ENCODE measurements around the gene PECR. TPM values are rescaled to one million over a fixed set of nuclear protein-coding genes. Genes with fewer than 3 reads are reported as not detected.

The PECR gene
- total and polyA plus RNA-seq, 10 of the 15 experiments (the other 5 are each of a cell fraction or from before 2014, with no cell fraction given) = 7.6 to 37.4 (median 25.7) TPM

DNA sequence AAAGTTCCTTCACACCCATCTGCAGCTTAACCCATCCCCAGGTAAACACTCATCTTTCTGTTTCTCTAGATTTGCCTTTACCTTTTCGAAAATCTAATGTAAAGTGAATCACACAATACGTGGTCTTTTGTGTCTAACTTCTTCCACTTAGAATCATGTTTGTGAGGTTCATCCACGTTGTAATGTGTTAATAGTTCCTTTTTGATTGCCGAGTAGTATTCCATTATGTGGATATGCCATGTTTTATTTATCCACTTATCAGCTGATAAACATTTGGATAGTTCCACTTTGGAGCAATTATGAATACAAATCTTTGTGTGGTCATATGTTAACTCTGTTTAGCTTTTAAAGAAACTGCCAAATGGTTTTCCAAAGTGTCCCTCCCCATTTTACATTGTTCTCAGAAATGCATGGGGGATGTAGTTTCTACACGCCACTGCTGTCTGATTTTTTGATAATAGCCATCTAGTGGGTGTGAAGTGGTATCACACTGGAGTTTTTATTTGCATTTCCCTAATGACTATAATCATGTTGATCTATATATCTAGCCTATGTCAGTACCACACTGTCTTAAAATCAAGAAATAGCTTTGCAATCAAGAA lies 22.3 kb downstream of the PECR start:
- no peak for FAIRE-seq
- Histone ChIP-seq H2AFZ (ENCODE audit: control insufficient read depth, low read depth, low read length) (no peak overlapping the region), H3K4me3 (no peak overlapping the region), H3K4me2 (ENCODE audit: control insufficient read depth, insufficient read depth) (no peak overlapping the region), H3K9ac (ENCODE audit: control insufficient read depth, insufficient read depth, low read length) (no peak overlapping the region), H3K4me1 (ENCODE audit: control insufficient read depth, insufficient read depth, low read length) (peaks cover 24% of the 10 kb centered on the region), H3K79me2 (ENCODE audit: control insufficient read depth, insufficient read depth, low read length) (no peaks in the 10 kb centered on the region), H3K27me3 (replicated peaks in 1 of 2; ENCODE audit: control insufficient read depth in 2 of 2, insufficient read depth in 2 of 2, low read length in 1 of 2) (no peaks in the 10 kb centered on the region), H3K36me3 (ENCODE audit: control insufficient read depth in 2 of 2, insufficient read depth in 2 of 2, low read length in 1 of 2) (0 out of 4 replicates have a peak, but pooled peaks cover 0 to 6% of the 10 kb centered on the region in 2 experiments), H4K20me1 (ENCODE audit: control insufficient read depth, insufficient read depth) (no peaks in the 10 kb centered on the region), H3K9me3 (replicated peaks; ENCODE audit: control insufficient read depth, insufficient read depth, low read length) (no peaks in the 10 kb centered on the region; the same call in 2 of the 3 replicates), H3K27ac (ENCODE audit: control insufficient read depth, insufficient read depth) (no peak overlapping the region)
- no TSS peak for BruUV-seq (replicated peaks)
- TF ChIP-seq ZNF217 (IDR thresholded peaks at IDR 0.05) = peak; percentile 40; the same call in 1 of the 2 replicates
- 0 out of 2 replicates have a peak, but pooled peaks have one; percentile 11 for TF ChIP-seq SMC3 (IDR thresholded peaks at IDR 0.05; ENCODE audit: borderline replicate concordance, low read length)
- peak; percentile 47 for TF ChIP-seq RAD21 (IDR thresholded peaks at IDR 0.05; ENCODE audit: insufficient read depth, low read depth, low read length)
- no peak for TF ChIP-seq MEF2B (IDR thresholded peaks at IDR 0.05; ENCODE audit: partially characterized antibody, poor library complexity, severe bottlenecking)
- TF ChIP-seq, protein P1, sequence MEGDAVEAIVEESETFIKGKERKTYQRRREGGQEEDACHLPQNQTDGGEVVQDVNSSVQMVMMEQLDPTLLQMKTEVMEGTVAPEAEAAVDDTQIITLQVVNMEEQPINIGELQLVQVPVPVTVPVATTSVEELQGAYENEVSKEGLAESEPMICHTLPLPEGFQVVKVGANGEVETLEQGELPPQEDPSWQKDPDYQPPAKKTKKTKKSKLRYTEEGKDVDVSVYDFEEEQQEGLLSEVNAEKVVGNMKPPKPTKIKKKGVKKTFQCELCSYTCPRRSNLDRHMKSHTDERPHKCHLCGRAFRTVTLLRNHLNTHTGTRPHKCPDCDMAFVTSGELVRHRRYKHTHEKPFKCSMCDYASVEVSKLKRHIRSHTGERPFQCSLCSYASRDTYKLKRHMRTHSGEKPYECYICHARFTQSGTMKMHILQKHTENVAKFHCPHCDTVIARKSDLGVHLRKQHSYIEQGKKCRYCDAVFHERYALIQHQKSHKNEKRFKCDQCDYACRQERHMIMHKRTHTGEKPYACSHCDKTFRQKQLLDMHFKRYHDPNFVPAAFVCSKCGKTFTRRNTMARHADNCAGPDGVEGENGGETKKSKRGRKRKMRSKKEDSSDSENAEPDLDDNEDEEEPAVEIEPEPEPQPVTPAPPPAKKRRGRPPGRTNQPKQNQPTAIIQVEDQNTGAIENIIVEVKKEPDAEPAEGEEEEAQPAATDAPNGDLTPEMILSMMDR (IDR thresholded peaks at IDR 0.05 in 2 of 3, conservative IDR thresholded peaks at IDR 0.05 in 1 of 3; ENCODE audit: control insufficient read depth in 2 of 3, extremely low read depth in 1 of 3, insufficient read depth in 1 of 3, low read depth in 3 of 3, low read length in 3 of 3) = peak in 2 of 3 experiments; percentile 16 to 40; a peak in 2 of 6 replicates
- TF ChIP-seq, protein P2, sequence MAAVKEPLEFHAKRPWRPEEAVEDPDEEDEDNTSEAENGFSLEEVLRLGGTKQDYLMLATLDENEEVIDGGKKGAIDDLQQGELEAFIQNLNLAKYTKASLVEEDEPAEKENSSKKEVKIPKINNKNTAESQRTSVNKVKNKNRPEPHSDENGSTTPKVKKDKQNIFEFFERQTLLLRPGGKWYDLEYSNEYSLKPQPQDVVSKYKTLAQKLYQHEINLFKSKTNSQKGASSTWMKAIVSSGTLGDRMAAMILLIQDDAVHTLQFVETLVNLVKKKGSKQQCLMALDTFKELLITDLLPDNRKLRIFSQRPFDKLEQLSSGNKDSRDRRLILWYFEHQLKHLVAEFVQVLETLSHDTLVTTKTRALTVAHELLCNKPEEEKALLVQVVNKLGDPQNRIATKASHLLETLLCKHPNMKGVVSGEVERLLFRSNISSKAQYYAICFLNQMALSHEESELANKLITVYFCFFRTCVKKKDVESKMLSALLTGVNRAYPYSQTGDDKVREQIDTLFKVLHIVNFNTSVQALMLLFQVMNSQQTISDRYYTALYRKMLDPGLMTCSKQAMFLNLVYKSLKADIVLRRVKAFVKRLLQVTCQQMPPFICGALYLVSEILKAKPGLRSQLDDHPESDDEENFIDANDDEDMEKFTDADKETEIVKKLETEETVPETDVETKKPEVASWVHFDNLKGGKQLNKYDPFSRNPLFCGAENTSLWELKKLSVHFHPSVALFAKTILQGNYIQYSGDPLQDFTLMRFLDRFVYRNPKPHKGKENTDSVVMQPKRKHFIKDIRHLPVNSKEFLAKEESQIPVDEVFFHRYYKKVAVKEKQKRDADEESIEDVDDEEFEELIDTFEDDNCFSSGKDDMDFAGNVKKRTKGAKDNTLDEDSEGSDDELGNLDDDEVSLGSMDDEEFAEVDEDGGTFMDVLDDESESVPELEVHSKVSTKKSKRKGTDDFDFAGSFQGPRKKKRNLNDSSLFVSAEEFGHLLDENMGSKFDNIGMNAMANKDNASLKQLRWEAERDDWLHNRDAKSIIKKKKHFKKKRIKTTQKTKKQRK (IDR thresholded peaks at IDR 0.05; ENCODE audit: low read depth, low read length) = no peak
- peak; percentile 64 for TF ChIP-seq SMARCA5 (IDR thresholded peaks at IDR 0.05)
- no peak for TF ChIP-seq MTA3 (IDR thresholded peaks at IDR 0.05; ENCODE audit: borderline replicate concordance, low read length)
- TF ChIP-seq CHD2 (IDR thresholded peaks at IDR 0.05; ENCODE audit: borderline replicate concordance, low read depth, low read length) = no peak
- 0 out of 4 replicates have a peak, but pooled peaks of 1 of the 2 experiments have one; percentile 23 for TF ChIP-seq IKZF2 (IDR thresholded peaks at IDR 0.05)
- ChIA-PET SMC1A (ENCODE audit: uncharacterized antibody, unreplicated experiment) (interaction anchor here (0.9 to 6.2 kb wide), 20 partner anchors 10 to 107 kb away, joined by 3 to 59 read pairs (median 6); partner anchors contain the start of genes PECR, TMEM169 and XRCC5), CTCF (interaction anchor here (0.9 to 6.2 kb wide), 18 partner anchors 9 to 107 kb away, joined by 4 to 89 read pairs (median 6); partner anchors contain the start of genes PECR, TMEM169 and XRCC5), POLR2A (interaction anchor here (0.5 to 2.5 kb wide), 11 partner anchors 10 to 592 kb away, joined by 3 to 8 read pairs (median 4); partner anchors contain the start of gene XRCC5), RAD21 (ENCODE audit: unreplicated experiment) (interaction anchor here (0.9 to 5.2 kb wide), 10 partner anchors 15 to 608 kb away, joined by 3 to 34 read pairs (median 6); partner anchors contain the start of genes PECR, TMEM169 and XRCC5)
- no peak for ATAC-seq
- intact Hi-C loops (cut with micrococcal nuclease; ENCODE audit: unreplicated experiment) (no loop called here), in situ Hi-C loops (cut with MboI) (no loop called here)
- DNase-seq (ENCODE audit: low read depth, low spot score) = no peak
- WGBS (ENCODE audit: insufficient coverage, insufficient replicate concordance, low lambda C conversion rate, missing lambda C conversion rate) = 96% methylated on average over 5 of the region's 5 CpGs

Data from GM12878 (cell line).